NB4 (cell line): Measurements from ENCODE around the gene BCL10.

Experiments
- CTCF ChIP-seq: IDR thresholded peaks from one replicate; pipeline ENCODE4 v1.5.1; 2012; ENCODE audit warnings: low read depth, low read length
- MAX ChIP-seq: IDR thresholded peaks from 2 replicates; pipeline ENCODE4 v1.6.1; 2011; ENCODE audit warnings: low read depth, low read length
- MYC ChIP-seq: IDR thresholded peaks from 2 replicates; pipeline ENCODE4 v1.6.1; 2011; ENCODE audit warnings: low read depth, low read length
- POLR2A ChIP-seq: IDR thresholded peaks from 2 replicates; pipeline ENCODE4 v1.6.1; 2011; ENCODE audit warnings: mild to moderate bottlenecking; ENCODE audit not compliant: insufficient read length; ENCODE audit errors: extremely low read depth

GRCh38 chr1:85300140-85300539 lies 23.7 kb upstream of the BCL10 start:
- TF ChIP-seq CTCF (no peak), MYC (no peak), MAX (no peak), POLR2A (no peak)
